Measurements from ENCODE around the gene ZNF284.

ZNF284 gene

DNA sequence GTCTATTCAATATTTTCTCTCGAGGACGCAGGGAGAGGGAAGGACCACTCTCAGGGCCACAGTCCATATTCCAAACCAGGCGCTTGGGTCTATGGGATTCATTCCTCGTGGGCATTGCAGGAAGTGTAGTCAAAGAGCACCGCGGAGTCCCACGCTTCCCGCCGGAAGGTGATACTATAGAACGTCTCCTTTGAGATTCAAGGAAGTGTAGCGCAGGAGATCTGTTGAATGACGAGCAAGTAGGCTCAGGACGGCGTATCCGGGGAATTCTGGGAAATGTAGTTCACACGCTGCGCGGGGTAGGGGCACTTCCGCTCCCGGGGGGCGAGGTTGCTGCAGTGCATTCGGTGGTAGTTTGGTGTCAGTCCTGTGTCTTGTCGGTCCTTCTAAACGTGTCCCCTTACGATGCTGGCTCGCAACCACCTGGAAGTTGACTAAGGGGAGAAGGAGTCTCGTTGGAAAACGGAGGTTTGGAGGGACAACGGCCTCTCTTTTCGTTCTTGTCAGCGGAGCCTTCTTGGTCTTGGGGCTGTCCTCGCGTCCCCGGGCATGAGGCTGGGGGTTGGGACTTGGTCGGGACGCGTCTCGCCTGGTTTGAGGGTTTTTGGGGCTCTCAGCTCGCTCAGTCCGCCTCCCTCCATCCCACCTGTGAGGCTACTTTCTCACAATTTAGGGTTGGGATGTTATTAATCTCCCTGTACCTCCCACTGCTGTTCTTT lies at the start of gene ZNF284:
Gene ZNF284, plus strand, starts transcription at position 336 of the 719 bp plus-strand sequence. CDS start 4,231 bp downstream, outside the sequence.
- ATAC-seq (peak; percentile 99), DNase-seq (ENCODE audit: low spot score in 2 of 2) (peak; percentile 60 to 84)
- peaks cover 22% of the 10 kb centered on the region for H3K9me3 Mint-ChIP-seq
- H3K4me3 Mint-ChIP-seq: peak within 1 kb of the TSS; percentile 84
- no peaks in the 10 kb centered on the region for H3K36me3 Mint-ChIP-seq
- peak within 1 kb of the TSS; percentile 79 for H3K27ac Mint-ChIP-seq
- peaks cover 25% of the 10 kb centered on the region for H3K4me1 Mint-ChIP-seq

DNA sequence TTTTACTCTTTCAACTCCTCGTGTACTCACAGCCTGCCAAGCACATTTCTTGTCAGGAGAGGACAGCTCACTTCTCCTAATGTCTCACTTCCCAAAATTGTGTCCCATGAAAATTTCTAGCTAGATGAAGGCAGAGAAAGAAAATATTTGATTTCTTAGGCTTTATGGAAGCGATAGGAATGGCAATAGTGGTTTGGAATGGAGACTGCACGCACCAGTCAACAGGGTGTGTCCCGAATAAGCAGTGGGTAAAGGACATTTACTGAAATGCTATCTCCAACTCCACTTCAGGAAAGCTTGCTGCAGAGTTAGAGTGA lies 47.1 kb upstream of the ZNF284 start:
- H3K27ac Mint-ChIP-seq: peak overlapping the region; percentile 94

DNA sequence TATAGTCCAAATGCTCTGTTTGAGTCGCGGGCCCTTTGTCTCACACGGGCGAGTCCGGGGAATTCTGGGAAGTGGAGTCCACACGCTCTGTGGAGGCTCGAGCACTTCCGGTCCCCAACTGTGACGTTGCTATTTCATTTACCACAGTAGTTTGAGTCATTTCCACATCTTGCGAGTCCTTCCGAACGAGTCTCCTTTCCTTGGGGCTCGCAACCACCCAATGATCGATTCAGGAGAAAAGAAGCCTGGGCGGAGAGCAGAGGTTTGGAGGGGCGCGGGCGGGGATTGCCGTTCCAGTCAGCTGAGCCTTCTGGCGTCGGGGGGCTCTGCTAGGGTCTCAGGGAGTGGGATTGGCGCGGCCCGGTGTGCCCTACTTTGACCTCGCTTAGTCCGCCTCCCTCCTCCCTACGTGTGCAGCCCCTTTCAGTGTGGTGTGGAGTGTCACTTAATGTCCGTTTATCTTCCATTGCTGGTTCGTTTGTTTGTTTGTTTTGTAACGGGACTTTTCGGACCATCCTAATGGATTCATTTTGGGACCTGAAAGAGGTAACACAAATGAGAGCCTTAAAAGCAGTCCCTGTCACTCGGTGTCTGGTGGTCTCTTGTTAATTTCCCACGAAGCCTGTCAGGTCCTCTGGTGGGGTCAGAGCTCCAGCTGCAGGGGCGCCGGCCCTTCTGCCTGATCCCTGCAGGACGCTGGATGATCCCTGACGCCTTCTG lies 46.6 kb upstream of the ZNF284 start, which contains the start of gene ZNF222:
Gene ZNF222, plus strand, starts transcription at position 163 of the 720 bp plus-strand sequence. Its CDS starts 58 bp downstream, at position 221.
- H3K9me3 Mint-ChIP-seq: peaks cover 29% of the 10 kb centered on the region
- peak within 1 kb of the TSS; percentile 92 for H3K4me3 Mint-ChIP-seq
- H3K36me3 Mint-ChIP-seq: peaks cover 28% of the 10 kb centered on the region
- ATAC-seq: peak; percentile 100
- H3K4me1 Mint-ChIP-seq: peaks cover 27% of the 10 kb centered on the region
- H3K27ac Mint-ChIP-seq: peak within 1 kb of the TSS; percentile 94
- peak; percentile 38 to 79 for DNase-seq (ENCODE audit: low spot score in 2 of 2)

More for the DNA sequence above, 47.1 kb upstream of the ZNF284 start:
- no peak for DNase-seq (ENCODE audit: low spot score in 2 of 2)
- Mint-ChIP-seq H3K9me3 (peaks cover 31% of the 10 kb centered on the region), H3K36me3 (peaks cover 23% of the 10 kb centered on the region), H3K4me3 (peak overlapping the region; percentile 92), H3K4me1 (peaks cover 27% of the 10 kb centered on the region)
- ATAC-seq: no peak

DNA sequence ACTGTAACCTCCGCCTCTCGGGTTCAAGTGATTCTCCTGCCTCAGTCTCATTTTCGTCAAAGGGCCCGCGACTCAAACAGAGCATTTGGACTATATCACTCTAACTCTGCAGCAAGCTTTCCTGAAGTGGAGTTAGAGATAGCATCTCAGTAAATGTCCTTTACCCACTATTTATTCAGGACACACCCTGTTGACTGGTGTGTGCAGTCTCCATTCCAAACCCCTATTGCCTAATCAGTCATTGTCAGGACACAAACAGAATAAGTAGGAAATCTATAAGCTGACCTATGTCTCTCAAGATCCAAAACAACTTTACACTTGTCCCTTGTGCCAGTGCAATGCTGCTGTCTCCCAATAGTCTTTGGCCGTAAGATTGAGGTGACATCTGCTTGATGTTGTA lies 45.3 kb upstream of the ZNF284 start:
- no peak for ATAC-seq
- no peak for DNase-seq (ENCODE audit: low spot score in 2 of 2)
- Mint-ChIP-seq H3K4me3 (peak overlapping the region; percentile 92), H3K27ac (no peak overlapping the region), H3K4me1 (peaks cover 27% of the 10 kb centered on the region), H3K9me3 (peaks cover 30% of the 10 kb centered on the region), H3K36me3 (peaks cover 28% of the 10 kb centered on the region)

DNA sequence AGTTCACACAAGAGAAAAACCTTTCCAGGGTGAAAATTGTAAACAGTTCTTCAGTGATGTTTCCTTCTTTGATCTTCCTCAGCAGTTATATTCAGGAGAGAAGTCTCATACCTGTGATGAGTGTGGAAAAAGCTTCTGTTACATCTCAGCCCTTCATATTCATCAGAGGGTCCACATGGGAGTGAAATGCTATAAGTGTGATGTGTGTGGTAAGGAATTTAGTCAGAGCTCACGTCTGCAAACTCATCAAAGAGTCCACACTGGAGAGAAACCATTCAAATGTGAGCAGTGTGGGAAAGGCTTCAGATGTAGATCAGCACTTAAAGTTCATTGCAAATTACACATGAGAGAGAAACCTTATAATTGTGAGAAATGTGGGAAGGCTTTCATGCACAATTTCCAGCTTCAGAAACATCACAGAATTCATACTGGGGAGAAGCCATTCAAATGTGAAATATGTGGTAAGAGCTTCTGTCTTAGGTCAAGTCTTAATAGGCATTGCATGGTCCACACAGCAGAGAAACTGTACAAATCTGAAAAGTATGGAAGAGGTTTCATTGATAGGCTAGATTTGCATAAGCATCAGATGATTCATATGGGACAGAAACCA lies 39.9 kb upstream of the ZNF284 start:
- Mint-ChIP-seq H3K4me1 (peaks cover 9% of the 10 kb centered on the region), H3K36me3 (peaks cover 34% of the 10 kb centered on the region), H3K9me3 (peaks cover 42% of the 10 kb centered on the region), H3K4me3 (no peak overlapping the region), H3K27ac (no peak overlapping the region)
- no peak for ATAC-seq
- no peak for DNase-seq (ENCODE audit: low spot score in 2 of 2)

DNA sequence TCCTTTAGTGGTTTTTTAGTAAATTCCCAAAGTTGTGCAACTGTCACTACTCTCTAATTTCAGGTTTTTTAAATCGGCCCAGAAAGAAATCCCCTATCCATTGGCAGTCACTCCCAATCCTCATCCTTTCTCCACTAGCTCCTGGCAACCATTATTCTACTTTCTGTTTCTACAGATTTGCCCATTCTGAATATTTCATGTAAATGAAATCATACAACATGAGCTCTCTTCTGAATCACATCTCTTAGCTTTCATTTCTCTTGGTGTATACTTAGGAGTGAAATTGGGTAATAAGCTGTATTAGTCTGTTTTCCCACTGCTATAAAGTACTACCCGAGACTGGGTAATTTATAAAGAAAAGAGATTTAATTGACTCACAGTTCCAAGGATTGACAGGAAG lies 29.8 kb upstream of the ZNF284 start:
- no peak for ATAC-seq
- Mint-ChIP-seq H3K27ac (no peak overlapping the region), H3K4me3 (no peak overlapping the region), H3K36me3 (no peaks in the 10 kb centered on the region), H3K4me1 (no peaks in the 10 kb centered on the region), H3K9me3 (peaks cover 33% of the 10 kb centered on the region)
- no peak for DNase-seq (ENCODE audit: low spot score in 2 of 2)

DNA sequence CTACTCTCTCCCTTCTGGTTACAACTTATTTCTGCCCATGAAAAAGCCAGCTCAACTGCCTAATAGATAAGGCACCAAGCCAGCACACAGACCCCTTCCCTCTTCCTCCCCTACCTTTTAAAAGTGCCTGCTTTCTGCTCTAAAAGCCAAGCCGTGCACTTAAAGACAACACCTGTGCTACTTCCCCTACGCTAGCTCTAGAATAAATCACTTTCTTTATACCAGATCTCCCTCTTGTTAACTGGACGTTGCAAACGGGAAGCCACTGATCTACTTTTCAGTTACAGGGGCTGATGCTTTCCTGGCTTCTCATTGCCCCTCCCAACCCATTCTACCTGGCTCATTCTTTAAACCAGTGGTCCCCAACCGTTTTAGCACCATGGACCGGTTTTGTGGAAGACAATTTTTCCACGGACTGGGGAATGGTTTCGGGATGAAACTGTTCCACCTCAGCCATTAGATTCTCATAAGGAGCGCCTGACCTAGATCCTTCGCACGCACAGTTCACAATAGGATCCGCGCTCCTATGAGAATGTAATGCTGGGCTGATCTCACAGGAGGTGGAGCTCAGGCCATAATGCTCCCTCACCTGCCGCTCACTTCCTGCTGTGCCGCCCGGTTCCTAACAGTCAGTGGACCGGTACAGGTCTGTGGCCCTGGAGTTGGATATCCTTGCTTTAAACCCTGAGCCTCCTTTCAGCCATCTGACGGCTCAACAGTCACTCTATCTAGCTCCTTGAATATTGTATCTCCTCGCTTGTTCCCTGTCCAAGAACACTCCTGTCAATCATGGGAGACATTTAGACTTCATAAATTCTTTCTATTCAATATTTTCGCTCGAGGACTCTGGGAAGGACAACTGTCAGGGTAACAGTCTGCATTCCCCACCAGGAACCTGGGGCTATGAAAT lies 21.0 kb upstream of the ZNF284 start:
- DNase-seq (ENCODE audit: low spot score in 2 of 2): no peak
- peak overlapping the region; percentile 76 for H3K4me3 Mint-ChIP-seq
- peaks cover 9% of the 10 kb centered on the region for H3K4me1 Mint-ChIP-seq
- no peaks in the 10 kb centered on the region for H3K36me3 Mint-ChIP-seq
- peak overlapping the region; percentile 56 for H3K27ac Mint-ChIP-seq
- ATAC-seq: peak; percentile 43
- H3K9me3 Mint-ChIP-seq: peaks cover 10% of the 10 kb centered on the region

DNA sequence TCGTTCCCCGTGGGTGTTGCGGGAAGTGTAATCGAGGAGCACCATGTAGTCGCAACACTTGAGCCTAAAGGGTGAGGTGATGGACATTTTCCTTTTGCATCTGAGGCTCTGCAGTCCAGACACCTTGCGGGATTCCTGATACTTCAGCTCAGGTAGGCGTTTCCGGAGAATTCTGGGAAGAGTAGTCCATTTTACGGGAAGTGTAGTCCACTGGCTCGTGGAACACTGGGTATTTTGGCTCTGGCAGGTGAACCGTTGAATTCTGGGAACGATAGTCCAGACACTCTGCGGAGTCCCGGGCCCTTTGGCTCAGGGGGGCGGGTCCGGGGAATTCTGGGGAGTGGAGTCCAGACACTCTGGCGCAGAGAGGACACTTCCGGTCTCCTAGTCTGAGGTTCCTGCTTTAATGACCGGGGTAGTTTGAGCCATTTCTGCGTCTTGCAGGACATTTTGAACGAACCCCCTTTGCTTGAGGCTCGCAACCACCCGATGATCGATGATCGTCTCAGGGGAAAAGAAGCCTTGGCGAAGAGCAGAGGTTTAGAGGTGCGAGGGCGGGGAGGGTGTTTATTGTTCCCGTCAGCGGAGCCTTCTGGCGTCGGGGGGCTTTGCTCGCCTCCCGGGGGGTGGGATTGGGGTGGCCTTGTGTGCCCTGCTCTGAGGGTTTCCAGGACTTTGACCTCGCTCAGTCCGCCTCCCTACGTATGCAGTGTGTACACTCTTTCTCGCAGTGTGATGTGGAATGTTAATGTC lies 20.1 kb upstream of the ZNF284 start, which contains the start of gene ZNF223:
Gene ZNF223, plus strand, starts transcription at position 387 of the 753 bp plus-strand sequence. CDS start 3,141 bp downstream, outside the sequence.
- Mint-ChIP-seq H3K4me3 (peak within 1 kb of the TSS; percentile 76), H3K4me1 (peaks cover 9% of the 10 kb centered on the region), H3K36me3 (no peaks in the 10 kb centered on the region), H3K9me3 (peaks cover 10% of the 10 kb centered on the region), H3K27ac (peak within 1 kb of the TSS; percentile 56)
- ATAC-seq: peak; percentile 47
- DNase-seq (ENCODE audit: low spot score in 2 of 2): no peak

DNA sequence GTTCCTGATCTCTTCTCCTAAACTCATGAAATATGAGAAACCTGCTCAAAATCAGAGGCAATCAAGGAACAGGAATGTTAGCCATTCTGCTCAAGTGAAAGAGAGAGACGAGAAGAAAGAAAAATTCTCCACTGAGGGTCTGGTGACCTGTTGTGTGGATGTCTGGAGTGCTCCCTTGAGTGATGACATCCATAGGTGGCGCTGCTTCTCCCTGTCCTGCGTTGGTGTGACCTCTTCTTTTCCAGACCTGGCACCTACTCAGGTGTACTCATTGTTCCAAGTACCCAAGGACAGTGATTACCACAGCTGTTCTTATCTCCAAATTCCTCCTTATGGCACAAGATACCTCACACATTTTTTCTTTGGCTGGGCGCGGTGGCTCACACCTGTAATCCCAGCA lies 16.1 kb upstream of the ZNF284 start:
- Mint-ChIP-seq H3K4me3 (no peak overlapping the region), H3K27ac (no peak overlapping the region), H3K36me3 (no peaks in the 10 kb centered on the region), H3K9me3 (peaks cover 8% of the 10 kb centered on the region), H3K4me1 (peaks cover 8% of the 10 kb centered on the region)
- DNase-seq (ENCODE audit: low spot score in 2 of 2) (no peak), ATAC-seq (no peak)

DNA sequence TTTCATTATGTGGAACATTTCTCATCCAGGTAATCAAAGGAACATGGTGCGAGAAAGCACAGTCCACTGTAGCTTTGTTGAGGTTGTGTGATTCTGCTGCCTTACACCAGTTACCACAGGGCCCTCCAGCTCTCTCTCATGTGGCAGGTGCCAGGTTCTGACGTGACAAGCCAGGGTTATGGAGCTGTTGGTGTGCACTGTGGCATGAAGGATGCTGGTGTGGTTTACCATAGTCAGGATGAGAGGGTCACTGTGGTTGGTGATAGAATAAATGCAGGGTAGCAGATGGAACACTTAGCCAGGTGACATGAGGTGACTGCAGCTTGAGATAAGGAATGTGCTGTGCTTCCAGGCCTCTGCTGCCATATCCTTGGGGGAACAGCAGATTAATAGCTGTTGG lies 12.7 kb upstream of the ZNF284 start:
- no peaks in the 10 kb centered on the region for H3K4me1 Mint-ChIP-seq
- no peak overlapping the region for H3K27ac Mint-ChIP-seq
- no peak overlapping the region for H3K4me3 Mint-ChIP-seq
- DNase-seq (ENCODE audit: low spot score in 2 of 2) (no peak), ATAC-seq (no peak)
- H3K36me3 Mint-ChIP-seq: no peaks in the 10 kb centered on the region
- H3K9me3 Mint-ChIP-seq: peaks cover 14% of the 10 kb centered on the region

DNA sequence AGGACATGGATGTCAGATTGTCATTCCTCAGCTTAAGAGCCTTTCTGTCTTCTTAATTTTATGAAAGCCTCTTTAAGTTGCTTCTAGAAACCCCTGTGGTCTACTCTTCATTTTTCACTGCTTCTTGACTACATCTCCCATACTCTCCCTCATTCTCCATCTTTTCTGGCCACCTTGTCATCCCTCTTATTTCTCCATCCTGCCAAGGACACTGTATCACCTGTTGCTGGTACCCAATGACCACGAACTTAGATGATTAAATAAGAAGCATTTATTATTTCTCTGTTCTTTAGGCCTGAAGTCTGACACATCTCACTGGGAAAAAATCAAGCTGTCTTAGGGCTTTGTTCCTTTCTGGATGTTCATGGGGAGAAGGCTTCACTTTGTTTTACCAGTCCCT lies 10.9 kb upstream of the ZNF284 start:
- peaks cover 17% of the 10 kb centered on the region for H3K9me3 Mint-ChIP-seq
- H3K27ac Mint-ChIP-seq: no peak overlapping the region
- H3K36me3 Mint-ChIP-seq: no peaks in the 10 kb centered on the region
- DNase-seq (ENCODE audit: low spot score in 2 of 2): no peak
- no peak overlapping the region for H3K4me3 Mint-ChIP-seq
- H3K4me1 Mint-ChIP-seq: no peaks in the 10 kb centered on the region
- no peak for ATAC-seq

DNA sequence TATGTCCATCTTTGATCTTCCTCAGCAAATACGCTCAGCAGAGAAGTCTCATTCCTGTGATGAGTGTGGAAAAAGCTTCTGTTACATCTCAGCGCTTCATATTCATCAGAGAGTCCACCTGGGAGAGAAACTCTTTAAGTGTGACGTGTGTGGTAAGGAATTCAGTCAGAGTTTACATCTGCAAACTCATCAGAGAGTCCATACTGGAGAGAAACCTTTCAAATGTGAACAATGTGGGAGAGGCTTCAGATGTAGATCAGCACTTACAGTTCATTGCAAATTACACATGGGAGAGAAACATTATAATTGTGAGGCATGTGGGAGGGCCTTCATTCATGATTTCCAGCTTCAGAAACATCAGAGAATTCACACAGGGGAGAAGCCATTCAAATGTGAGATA lies 5.7 kb upstream of the ZNF284 start:
- peaks cover 5% of the 10 kb centered on the region for H3K4me1 Mint-ChIP-seq
- ATAC-seq (no peak), DNase-seq (ENCODE audit: low spot score in 2 of 2) (no peak)
- no peak overlapping the region for H3K4me3 Mint-ChIP-seq
- H3K36me3 Mint-ChIP-seq: no peaks in the 10 kb centered on the region
- no peak overlapping the region for H3K27ac Mint-ChIP-seq
- H3K9me3 Mint-ChIP-seq: peaks cover 29% of the 10 kb centered on the region

DNA sequence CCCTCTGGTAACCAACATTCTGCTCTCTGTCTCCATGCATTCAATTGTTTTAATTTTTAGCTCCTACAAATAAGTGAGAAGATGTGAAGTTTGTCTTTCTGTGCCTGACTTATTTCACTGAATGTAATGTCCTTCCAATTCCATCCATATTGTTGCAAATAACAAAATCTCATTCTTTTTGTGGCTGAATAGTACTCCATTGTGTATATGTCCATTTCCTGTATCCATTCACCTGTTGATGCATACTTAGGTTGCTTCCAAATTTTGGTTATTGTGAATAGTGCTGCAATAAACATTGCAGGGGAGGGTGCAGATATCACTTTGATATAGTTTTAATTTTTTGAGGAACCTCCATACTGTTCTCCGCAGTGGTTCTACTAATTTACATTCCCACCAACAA lies 2.5 kb upstream of the ZNF284 start:
- Mint-ChIP-seq H3K4me1 (peaks cover 25% of the 10 kb centered on the region), H3K27ac (no peak overlapping the region), H3K36me3 (no peaks in the 10 kb centered on the region), H3K9me3 (peaks cover 32% of the 10 kb centered on the region), H3K4me3 (no peak overlapping the region)
- ATAC-seq: no peak
- no peak for DNase-seq (ENCODE audit: low spot score in 2 of 2)
